B cell (primary cell): Measurements from ENCODE around the gene NOL4L.

ENCODE experiments used
- EZH2 ChIP-seq: IDR thresholded peaks from 2 replicates; pipeline ENCODE4 v1.6.1; 2012; ENCODE audit warnings: borderline replicate concordance, low read depth, mild to moderate bottlenecking, moderate library complexity, low read length; ENCODE audit not compliant: insufficient read depth, poor library complexity, severe bottlenecking
- TF ChIP-seq, protein P1 (sequence below): fragments of 200-600 bp; IDR thresholded peaks from one replicate; pipeline ENCODE4 v1.8.0; 2022; ENCODE audit warnings: antibody characterized with exemption, mild to moderate bottlenecking

DNA sequence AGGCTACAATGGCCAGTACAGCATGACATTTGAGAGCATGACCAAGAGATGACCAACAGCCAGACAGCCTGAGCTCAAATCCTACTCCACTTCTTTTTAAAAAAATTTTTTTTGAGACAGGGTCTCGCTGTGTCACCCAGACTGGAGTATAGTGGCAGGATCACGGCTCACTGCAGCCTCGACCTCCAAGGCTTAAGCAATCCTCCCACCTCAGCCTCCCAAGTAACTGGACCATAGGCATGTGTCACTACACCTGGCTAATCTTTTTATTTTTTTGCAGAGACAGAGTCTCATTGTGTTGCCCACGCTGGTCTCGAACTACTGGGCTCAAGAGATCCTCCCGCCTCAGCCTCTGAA, 42.9 kb downstream of the NOL4L start:
- TF ChIP-seq, protein P1, sequence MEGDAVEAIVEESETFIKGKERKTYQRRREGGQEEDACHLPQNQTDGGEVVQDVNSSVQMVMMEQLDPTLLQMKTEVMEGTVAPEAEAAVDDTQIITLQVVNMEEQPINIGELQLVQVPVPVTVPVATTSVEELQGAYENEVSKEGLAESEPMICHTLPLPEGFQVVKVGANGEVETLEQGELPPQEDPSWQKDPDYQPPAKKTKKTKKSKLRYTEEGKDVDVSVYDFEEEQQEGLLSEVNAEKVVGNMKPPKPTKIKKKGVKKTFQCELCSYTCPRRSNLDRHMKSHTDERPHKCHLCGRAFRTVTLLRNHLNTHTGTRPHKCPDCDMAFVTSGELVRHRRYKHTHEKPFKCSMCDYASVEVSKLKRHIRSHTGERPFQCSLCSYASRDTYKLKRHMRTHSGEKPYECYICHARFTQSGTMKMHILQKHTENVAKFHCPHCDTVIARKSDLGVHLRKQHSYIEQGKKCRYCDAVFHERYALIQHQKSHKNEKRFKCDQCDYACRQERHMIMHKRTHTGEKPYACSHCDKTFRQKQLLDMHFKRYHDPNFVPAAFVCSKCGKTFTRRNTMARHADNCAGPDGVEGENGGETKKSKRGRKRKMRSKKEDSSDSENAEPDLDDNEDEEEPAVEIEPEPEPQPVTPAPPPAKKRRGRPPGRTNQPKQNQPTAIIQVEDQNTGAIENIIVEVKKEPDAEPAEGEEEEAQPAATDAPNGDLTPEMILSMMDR: no peak
- TF ChIP-seq EZH2: no peak
